ENCODE results near the gene KRT82.

- TF ChIP-seq POLR2A (IDR thresholded peaks at IDR 0.05) = no peak
- TF ChIP-seq, protein P1, sequence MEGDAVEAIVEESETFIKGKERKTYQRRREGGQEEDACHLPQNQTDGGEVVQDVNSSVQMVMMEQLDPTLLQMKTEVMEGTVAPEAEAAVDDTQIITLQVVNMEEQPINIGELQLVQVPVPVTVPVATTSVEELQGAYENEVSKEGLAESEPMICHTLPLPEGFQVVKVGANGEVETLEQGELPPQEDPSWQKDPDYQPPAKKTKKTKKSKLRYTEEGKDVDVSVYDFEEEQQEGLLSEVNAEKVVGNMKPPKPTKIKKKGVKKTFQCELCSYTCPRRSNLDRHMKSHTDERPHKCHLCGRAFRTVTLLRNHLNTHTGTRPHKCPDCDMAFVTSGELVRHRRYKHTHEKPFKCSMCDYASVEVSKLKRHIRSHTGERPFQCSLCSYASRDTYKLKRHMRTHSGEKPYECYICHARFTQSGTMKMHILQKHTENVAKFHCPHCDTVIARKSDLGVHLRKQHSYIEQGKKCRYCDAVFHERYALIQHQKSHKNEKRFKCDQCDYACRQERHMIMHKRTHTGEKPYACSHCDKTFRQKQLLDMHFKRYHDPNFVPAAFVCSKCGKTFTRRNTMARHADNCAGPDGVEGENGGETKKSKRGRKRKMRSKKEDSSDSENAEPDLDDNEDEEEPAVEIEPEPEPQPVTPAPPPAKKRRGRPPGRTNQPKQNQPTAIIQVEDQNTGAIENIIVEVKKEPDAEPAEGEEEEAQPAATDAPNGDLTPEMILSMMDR (IDR thresholded peaks at IDR 0.05) = no peak
These were observed 7.1 kb upstream of the KRT82 start for GRCh38 chr12:52413202-52413601.

Measured in lower leg skin (tissue), 3 donors.